CD14-positive monocyte (primary cell): ENCODE data around the gene CRYBA2. TPM values are rescaled to one million over a fixed set of nuclear protein-coding genes. Genes with fewer than 3 reads are reported as not detected.

Experiments
- DNase-seq, 3 donors: peaks; one replicate each; pipeline ENCODE4 v3.0.0-alpha.2; 2011 to 2022
- H2AFZ ChIP-seq: 2 replicates; pipeline ENCODE4 v1.6.0; 2012; ENCODE audit warnings: mild to moderate bottlenecking, low read depth, low read length, inconsistent platforms; ENCODE audit not compliant: insufficient read depth, poor library complexity, severe bottlenecking
- H3K27ac ChIP-seq, 2 donors: 1 replicate in 1 of 2; 2 replicates in 1 of 2; pipeline ENCODE4 v1.5.1; 2012 to 2013; ENCODE audit warnings: low read length in 2 of 2, control low read depth in 1 of 2, inconsistent platforms in 1 of 2, low read depth in 1 of 2, mild to moderate bottlenecking in 1 of 2
- H3K27me3 ChIP-seq, 2 donors: one replicate each; pipeline versions ENCODE4 v1.6.0 to v1.6.1; 2011 to 2013; ENCODE audit warnings: low read length in 2 of 2; ENCODE audit not compliant: control insufficient read depth in 2 of 2, insufficient read depth in 2 of 2
- H3K36me3 ChIP-seq, 2 donors: replicated peaks in 1 of 2; 1 replicate in 1 of 2; 2 replicates in 1 of 2; pipeline versions ENCODE4 v1.5.1 to v1.6.1; 2012 to 2013; ENCODE audit warnings: low read length in 2 of 2, control low read depth in 1 of 2, inconsistent platforms in 1 of 2, mild to moderate bottlenecking in 1 of 2; ENCODE audit not compliant: insufficient read depth in 2 of 2, control insufficient read depth in 1 of 2
- H3K4me1 ChIP-seq, 2 donors: 1 replicate in 1 of 2; 2 replicates in 1 of 2; pipeline versions ENCODE4 v1.5.1 to v1.6.1; 2012 to 2013; ENCODE audit warnings: low read length in 2 of 2, control low read depth in 1 of 2, inconsistent platforms in 1 of 2, mild to moderate bottlenecking in 1 of 2, moderate library complexity in 1 of 2; ENCODE audit not compliant: insufficient read depth in 2 of 2, control insufficient read depth in 1 of 2
- H3K4me2 ChIP-seq: replicated peaks from 2 replicates; pipeline ENCODE3; 2012; ENCODE audit warnings: low read length, moderate library complexity, mild to moderate bottlenecking; ENCODE audit not compliant: poor library complexity, severe bottlenecking; ENCODE audit errors: extremely low read depth
- H3K4me3 ChIP-seq, 3 experiments: fragments of 200-600 bp in 1 of 3; sonication (generic) in 1 of 3; replicated peaks in 1 of 3; 1 replicate in 2 of 3; 2 replicates in 1 of 3; pipeline ENCODE4 v1.5.1; 2011 to 2013; ENCODE audit warnings: low read length in 3 of 3, mild to moderate bottlenecking in 3 of 3, control low read depth in 2 of 3, low read depth in 2 of 3, inconsistent platforms in 1 of 3, moderate library complexity in 1 of 3
- H3K79me2 ChIP-seq: 2 replicates; pipeline ENCODE4 v1.6.0; 2012; ENCODE audit warnings: mild to moderate bottlenecking, control low read depth, inconsistent platforms, low read length, moderate library complexity; ENCODE audit not compliant: insufficient read depth
- H3K9ac ChIP-seq: 2 replicates; pipeline ENCODE4 v1.6.0; 2017; ENCODE audit warnings: low read length, mild to moderate bottlenecking; ENCODE audit not compliant: insufficient read depth, poor library complexity, severe bottlenecking
- H3K9me3 ChIP-seq, 2 donors: replicated peaks in 1 of 2; 1 replicate in 1 of 2; 2 replicates in 1 of 2; pipeline versions ENCODE4 v1.5.1 to v1.6.1; 2012 to 2013; ENCODE audit warnings: low read length in 2 of 2, control low read depth in 1 of 2; ENCODE audit not compliant: control insufficient read depth in 1 of 2, insufficient read depth in 1 of 2
- H4K20me1 ChIP-seq: 2 replicates; pipeline ENCODE4 v1.6.0; 2012; ENCODE audit warnings: mild to moderate bottlenecking, low read length, control low read depth, moderate library complexity; ENCODE audit not compliant: insufficient read depth
- H3K27ac Mint-ChIP-seq, 7 donors: one replicate each; pipeline ENCODE4 v1.8.0; 2020; ENCODE audit warnings: mild to moderate bottlenecking in 7 of 7, mixed read lengths in 7 of 7, moderate library complexity in 6 of 7, inconsistent platforms in 2 of 7
- H3K27me3 Mint-ChIP-seq, 3 donors: one replicate each; pipeline ENCODE4 v1.8.0; 2021 to 2022; ENCODE audit warnings: low read depth in 3 of 3, mild to moderate bottlenecking in 3 of 3, mixed read lengths in 3 of 3, moderate library complexity in 3 of 3, inconsistent platforms in 1 of 3
- H3K36me3 Mint-ChIP-seq, 2 donors: one replicate each; pipeline ENCODE4 v1.8.0; 2020; ENCODE audit warnings: mixed read lengths in 2 of 2, inconsistent platforms in 1 of 2, mild to moderate bottlenecking in 1 of 2
- H3K4me1 Mint-ChIP-seq: one replicate; pipeline ENCODE4 v1.8.0; 2020; ENCODE audit warnings: mild to moderate bottlenecking, mixed read lengths
- H3K4me3 Mint-ChIP-seq, 2 donors: one replicate each; pipeline ENCODE4 v1.8.0; 2020; ENCODE audit warnings: mild to moderate bottlenecking in 2 of 2, mixed read lengths in 2 of 2, moderate library complexity in 1 of 2
- H3K9me3 Mint-ChIP-seq, 7 donors: one replicate each; pipeline ENCODE4 v1.8.0; 2020 to 2022; ENCODE audit warnings: mixed read lengths in 7 of 7, mild to moderate bottlenecking in 6 of 7, moderate library complexity in 6 of 7, inconsistent platforms in 2 of 7
- CTCF ChIP-seq: fragments of 200-600 bp; IDR thresholded peaks from one replicate; pipeline ENCODE4 v1.8.0; 2022; ENCODE audit warnings: antibody characterized with exemption, mild to moderate bottlenecking
- WGBS: methylation state at CpG from one replicate; pipeline ENCODE4 v1.1.5; 2013; ENCODE audit warnings: missing lambda C conversion rate; ENCODE audit not compliant: insufficient coverage; 5-methylcytosine and 5-hydroxymethylcytosine counted together
- intact Hi-C, 2 donors: fragments of 100-400 bp; cut with micrococcal nuclease; formaldehyde crosslinking; loops; one replicate each; pipeline versions ENCODE4 v1.15.0 to v1.15.1; 2023
- polyA plus RNA-seq, 3 donors: library from polyadenylated mRNA; depleted of rRNA in 1 of 3; unstranded in 2 of 3; stranded (reverse) in 1 of 3; fragments of 300-500 nt in 2 of 3; fragments of >200 nt in 1 of 3; fragmentation: Illumina TruSeq in 2 of 3; gene quantifications; 1 replicate in 2 of 3; 2 replicates in 1 of 3; pipeline ENCODE4 v1.2.3, GENCODE V29; 2012 to 2021

Gene CRYBA2
- polyA plus RNA-seq, 3 donors, result not detected

DNA sequence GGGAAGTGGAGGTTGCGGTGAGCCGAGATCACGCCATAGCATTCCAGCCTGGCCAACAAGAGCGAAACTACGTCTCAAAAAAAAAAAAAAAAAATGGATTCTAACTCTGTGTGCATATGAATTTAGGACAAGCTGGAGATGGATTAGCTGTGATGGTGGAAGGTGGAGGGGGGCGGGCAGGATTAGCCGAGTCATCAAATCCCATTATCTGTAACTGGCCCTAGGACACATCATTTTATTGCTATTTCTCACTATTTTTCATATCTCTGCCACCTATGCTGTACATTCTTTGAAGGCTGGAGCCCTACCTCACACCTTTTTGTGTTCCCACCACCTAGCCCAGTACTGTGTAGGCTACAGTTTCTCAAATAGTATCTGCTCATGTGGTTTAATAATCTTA, 41.1 kb downstream of the CRYBA2 start:
- no CpG with 5 or more reads among the region's 7 CpGs for WGBS
- Histone ChIP-seq H3K36me3 (no peaks in the 10 kb centered on the region), H4K20me1 (no peaks in the 10 kb centered on the region), H3K4me3 (no peak overlapping the region), H2AFZ (no peak overlapping the region), H3K4me1 (no peaks in the 10 kb centered on the region), H3K27me3 (peaks cover 9 to 36% of the 10 kb centered on the region in 2 donors), H3K9me3 (no peaks in the 10 kb centered on the region), H3K9ac (no peak overlapping the region), H3K27ac (no peak overlapping the region), H3K4me2 (no peak overlapping the region), H3K79me2 (no peaks in the 10 kb centered on the region)
- no peaks in the 10 kb centered on the region for H3K36me3 Mint-ChIP-seq
- no peak overlapping the region for H3K4me3 Mint-ChIP-seq
- no peak for TF ChIP-seq CTCF
- H3K27ac Mint-ChIP-seq, result peak overlapping the region in 1 of 7 donors; percentile 63
- DNase-seq, result no peak
- peaks cover 0 to 3% (median 0%) of the 10 kb centered on the region in 7 donors for H3K9me3 Mint-ChIP-seq
- intact Hi-C loops, result no loop called here
- H3K4me1 Mint-ChIP-seq, result no peaks in the 10 kb centered on the region
- peaks cover 40 to 70% (median 49%) of the 10 kb centered on the region in 3 donors for H3K27me3 Mint-ChIP-seq

GRCh38 chr2:218946621-218947020, 46.6 kb downstream of the CRYBA2 start:
- Histone ChIP-seq H3K4me1 (no peaks in the 10 kb centered on the region), H3K27ac (no peak overlapping the region), H3K9me3 (no peaks in the 10 kb centered on the region), H2AFZ (no peak overlapping the region), H3K36me3 (no peaks in the 10 kb centered on the region), H3K9ac (no peak overlapping the region), H3K79me2 (no peaks in the 10 kb centered on the region), H4K20me1 (no peaks in the 10 kb centered on the region), H3K4me2 (no peak overlapping the region), H3K27me3 (peaks cover 6 to 35% of the 10 kb centered on the region in 2 donors), H3K4me3 (no peak overlapping the region)
- Mint-ChIP-seq H3K4me1 (no peaks in the 10 kb centered on the region), H3K27me3 (peaks cover 37 to 67% (median 39%) of the 10 kb centered on the region in 3 donors), H3K27ac (no peak overlapping the region), H3K36me3 (no peaks in the 10 kb centered on the region), H3K9me3 (peaks cover 0 to 2% (median 0%) of the 10 kb centered on the region in 7 donors), H3K4me3 (no peak overlapping the region)
- intact Hi-C loops, result no loop called here
- WGBS, result no CpG with 5 or more reads among the region's 1 CpG
- no peak for DNase-seq
- TF ChIP-seq CTCF, result no peak
